Measurements from ENCODE around the gene NLRX1.
"Not testable (repeated sequence)": the region's sequence is repeated elsewhere in the genome, so short reads cannot be mapped to it uniquely, and the experiment has no call there.

The NLRX1 gene

DNA sequence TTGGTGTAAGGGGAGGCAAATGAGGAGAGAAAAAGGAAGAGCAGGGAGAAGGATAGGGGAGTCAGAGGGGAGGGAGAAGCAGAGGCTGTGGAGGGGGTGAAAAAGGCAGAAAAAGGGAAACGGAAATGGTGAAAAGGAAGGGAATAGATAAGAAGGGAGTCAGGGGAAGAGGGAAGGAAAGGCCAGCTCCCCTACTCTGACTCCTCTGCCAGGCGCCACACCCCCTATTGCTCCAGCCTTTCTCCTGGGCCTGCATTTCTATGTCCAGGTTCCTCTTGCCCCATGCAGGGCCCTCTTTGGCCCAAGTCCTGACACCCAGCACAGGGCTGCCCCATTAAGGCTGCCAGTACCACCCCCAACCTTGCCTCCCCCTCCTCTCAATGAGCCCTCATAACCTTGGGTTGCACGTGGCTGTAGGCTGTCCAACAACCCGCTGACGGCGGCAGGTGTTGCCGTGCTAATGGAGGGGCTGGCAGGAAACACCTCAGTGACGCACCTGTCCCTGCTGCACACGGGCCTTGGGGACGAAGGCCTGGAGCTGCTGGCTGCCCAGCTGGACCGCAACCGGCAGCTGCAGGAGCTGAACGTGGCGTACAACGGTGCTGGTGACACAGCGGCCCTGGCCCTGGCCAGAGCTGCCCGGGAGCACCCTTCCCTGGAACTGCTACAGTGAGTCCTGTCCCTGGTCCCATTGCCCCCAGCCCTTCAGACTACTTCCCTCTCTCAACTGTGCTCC is 13.3 kb downstream of the NLRX1 start:
- FAIRE-seq: no peak
- no peak for DNase-seq (ENCODE audit: insufficient read length, low spot score)

DNA sequence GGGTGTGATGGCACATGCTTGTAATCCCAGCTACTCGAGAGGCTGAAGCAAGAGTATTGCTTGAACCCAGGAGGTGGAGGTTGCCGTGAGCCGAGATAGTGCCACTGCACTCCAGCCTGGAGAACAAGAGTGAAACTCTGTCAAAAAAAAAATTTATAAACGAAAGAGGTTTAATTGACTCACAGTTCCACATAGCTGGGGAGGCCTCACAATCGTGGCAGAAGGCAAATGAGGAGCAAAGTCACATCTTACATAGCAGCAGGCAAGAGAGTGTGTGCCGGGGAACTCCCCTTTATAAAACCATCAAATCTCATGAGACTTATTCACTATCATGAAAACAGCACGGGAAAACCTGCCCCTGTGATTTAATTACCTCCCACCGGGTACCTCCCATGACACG is 15.9 kb downstream of the NLRX1 start:
- not testable (repeated sequence) for FAIRE-seq; DNase-seq (ENCODE audit: insufficient read length, low spot score)

- no peak for FAIRE-seq
- DNase-seq (ENCODE audit: insufficient read length, low spot score): no peak
These were observed 17.6 kb downstream of the NLRX1 start for GRCh38 chr11:119185981-119186634.

GRCh38 chr11:119187123-119187892 is 18.8 kb downstream of the NLRX1 start:
- no peak for DNase-seq (ENCODE audit: insufficient read length, low spot score)
- no peak for FAIRE-seq

GRCh38 chr11:119188067-119188466 is 19.5 kb downstream of the NLRX1 start:
- DNase-seq (ENCODE audit: insufficient read length, low spot score): no peak
- no peak for FAIRE-seq

DNA sequence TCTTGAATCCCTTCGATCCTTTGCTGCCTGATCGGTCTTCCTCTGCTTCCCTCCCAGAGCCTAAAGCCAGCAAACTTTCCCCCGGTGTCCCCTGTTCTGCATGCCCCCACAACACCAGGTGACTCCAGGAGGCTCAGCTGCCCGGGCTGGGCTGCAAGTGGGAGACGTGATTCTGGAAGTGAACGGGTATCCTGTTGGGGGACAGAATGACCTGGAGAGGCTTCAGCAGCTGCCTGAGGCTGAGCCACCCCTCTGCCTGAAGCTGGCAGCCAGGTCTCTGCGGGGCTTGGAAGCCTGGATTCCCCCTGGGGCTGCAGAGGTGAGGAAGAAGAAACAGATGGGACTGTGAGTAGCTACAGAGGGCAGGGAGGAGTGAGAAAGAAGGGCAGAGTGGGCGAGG is 20.4 kb downstream of the NLRX1 start:
- FAIRE-seq (no peak), DNase-seq (ENCODE audit: insufficient read length, low spot score) (no peak)

DNA sequence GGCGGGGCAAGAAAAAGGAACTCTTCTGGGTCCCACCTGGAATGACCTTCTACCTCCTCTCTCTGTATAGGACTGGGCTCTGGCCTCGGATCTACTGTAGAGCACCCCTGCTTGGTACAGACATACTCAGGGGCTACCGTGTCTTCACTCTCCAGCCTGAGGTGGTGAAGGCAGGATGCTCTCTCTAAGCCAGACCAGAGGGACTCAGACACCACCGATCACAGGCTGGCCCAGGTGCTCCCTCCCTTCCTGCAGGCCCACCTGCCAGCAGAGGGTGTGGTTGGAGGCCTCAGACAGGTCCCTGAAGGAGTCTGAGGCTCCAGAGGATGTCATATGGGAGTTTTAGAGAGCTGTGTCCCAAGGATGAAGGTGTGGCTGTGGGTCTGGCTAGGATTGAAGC is 20.9 kb downstream of the NLRX1 start:
- no peak for FAIRE-seq

DNA sequence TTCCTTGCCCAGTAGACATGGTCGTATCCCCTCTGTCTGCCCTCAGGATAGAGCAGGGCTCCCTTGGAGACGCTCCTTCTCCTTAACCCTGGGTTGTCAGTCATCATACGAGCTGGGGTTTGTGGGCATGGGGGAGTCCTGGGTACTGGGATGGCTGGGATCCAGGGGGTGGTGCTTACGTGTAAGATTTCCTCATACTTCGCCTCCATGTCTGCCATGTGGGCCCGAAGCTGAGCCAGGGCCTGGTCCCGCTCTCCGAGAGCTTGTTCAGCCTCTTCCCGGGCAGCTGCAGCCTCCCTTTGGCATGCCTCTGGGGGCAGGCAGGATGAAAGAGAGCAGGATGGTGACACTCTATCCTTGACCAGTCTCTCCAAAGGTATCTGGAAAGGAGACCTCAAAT is 22.0 kb downstream of the NLRX1 start:
- FAIRE-seq: no peak
- DNase-seq (ENCODE audit: insufficient read length, low spot score): no peak

More for the DNA sequence above, 20.9 kb downstream of the NLRX1 start:
- DNase-seq (ENCODE audit: insufficient read length, low spot score): no peak

- FAIRE-seq; DNase-seq (ENCODE audit: insufficient read length, low spot score): not testable (repeated sequence)
These were observed 22.7 kb downstream of the NLRX1 start for GRCh38 chr11:119191265-119191664.

DNA sequence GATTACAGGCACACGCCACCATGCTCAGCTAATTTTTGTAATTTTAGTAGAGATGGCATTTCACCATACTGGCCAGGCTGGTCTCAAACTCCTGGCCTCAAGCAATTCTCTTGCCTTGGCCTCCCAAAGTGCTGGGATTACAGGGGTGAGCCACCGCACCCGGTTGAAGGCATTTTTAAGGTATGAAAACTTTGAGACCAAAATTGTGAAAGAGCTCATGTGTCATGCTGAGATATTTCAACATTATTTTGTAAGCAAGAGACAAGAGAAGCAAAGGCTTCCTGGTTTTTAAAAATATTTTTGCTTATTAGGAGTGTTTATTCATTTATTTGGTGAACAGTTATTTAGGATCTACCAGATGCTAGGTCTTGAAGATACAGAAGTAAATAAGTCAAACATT is 23.6 kb downstream of the NLRX1 start:
- FAIRE-seq: no peak
- no peak for DNase-seq (ENCODE audit: insufficient read length, low spot score)

DNA sequence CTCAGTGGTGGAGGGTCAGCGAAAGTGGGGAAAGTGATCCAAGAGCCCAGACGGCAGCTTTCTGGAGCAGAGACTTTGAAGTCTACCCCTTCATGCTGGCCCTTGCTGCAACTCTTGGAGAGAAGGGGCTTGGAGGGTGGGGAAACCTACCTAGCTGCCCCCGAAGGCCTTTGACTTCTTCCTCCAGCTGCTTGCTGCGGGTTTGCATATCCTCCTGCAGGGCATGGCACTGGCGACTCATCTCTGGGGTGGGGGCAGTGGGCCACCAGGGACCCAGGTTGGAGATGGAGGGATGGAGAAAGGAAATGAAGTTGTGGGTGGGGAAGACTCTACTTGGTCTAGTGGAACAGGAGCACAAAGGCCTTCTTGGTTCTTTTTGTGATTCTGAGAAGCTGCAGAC is 24.5 kb downstream of the NLRX1 start:
- FAIRE-seq (no peak), DNase-seq (ENCODE audit: insufficient read length, low spot score) (no peak)

DNA sequence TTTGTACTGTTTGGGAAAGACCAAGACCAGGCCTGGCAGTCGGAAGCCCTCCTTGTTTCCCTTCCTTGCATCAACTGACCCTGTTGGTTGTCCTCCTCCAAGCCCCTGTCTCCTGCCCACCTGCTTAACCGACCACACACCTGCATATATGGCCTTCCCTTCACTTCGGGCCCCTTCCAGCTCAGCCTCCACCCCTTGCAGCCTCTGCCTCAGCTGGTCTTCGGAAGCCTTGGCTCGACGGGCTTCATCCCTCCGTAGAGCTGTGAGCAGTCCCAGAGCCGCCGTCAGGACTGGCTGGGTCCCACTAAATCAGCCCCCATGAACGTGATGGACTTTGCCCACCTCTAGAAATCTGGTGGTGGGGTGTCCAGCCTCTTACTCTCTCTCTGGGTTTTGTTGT is 25.1 kb downstream of the NLRX1 start:
- FAIRE-seq (no peak), DNase-seq (ENCODE audit: insufficient read length, low spot score) (no peak)

GRCh38 chr11:119194811-119195440 is 26.4 kb downstream of the NLRX1 start:
- DNase-seq (ENCODE audit: insufficient read length, low spot score) (no peak), FAIRE-seq (no peak)

DNA sequence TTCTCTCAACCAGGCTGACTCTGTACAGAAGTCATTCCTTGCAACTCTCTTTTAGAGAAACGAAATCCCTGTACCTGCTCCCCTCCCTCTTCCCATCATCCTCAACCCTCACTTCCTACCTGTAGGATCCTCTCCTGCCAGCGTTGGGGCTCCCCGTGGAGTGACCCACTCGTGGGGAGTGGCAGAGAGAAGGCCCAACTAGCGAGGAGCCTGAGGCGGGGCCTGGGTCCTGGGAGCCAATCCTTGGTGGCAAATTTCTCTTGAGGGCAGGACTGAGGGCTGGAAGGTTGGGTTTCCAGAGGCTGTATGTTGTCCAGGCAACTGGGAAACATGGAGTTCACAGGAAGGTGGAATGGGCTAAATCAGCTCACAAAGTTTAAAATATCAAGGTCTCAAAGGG is 27.2 kb downstream of the NLRX1 start:
- no peak for DNase-seq (ENCODE audit: insufficient read length, low spot score)
- no peak for FAIRE-seq

- DNase-seq (ENCODE audit: insufficient read length, low spot score) (peak; percentile 75), FAIRE-seq (peak; percentile 93)
These were observed 28.4 kb downstream of the NLRX1 start for GRCh38 chr11:119196833-119197483.

DNA sequence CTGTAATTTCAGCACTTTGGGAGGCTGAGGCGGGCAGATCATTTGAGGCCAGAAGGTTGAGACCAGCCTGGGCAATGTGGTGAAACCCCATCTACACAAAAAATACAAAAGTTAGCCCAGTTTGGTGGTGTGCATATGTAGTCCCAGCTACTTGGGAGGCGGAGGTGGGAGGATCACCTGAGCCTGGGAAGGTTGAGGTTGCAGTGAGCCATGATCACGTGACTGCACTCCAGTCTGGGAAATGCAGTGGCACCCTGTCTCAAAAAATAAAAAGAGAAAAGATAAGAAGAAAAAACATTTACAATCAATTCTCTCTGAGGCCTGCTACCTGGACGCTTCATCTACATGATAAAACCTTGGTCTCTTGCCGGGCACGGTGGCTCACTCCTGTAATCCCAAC is 30.4 kb downstream of the NLRX1 start:
- DNase-seq (ENCODE audit: insufficient read length, low spot score): no peak
- no peak for FAIRE-seq

GRCh38 chr11:119201236-119201635 is 32.7 kb downstream of the NLRX1 start:
- FAIRE-seq; DNase-seq (ENCODE audit: insufficient read length, low spot score): not testable (repeated sequence)

GRCh38 chr11:119202554-119202953 is 34.0 kb downstream of the NLRX1 start:
- FAIRE-seq (no peak), DNase-seq (ENCODE audit: insufficient read length, low spot score) (no peak)

DNA sequence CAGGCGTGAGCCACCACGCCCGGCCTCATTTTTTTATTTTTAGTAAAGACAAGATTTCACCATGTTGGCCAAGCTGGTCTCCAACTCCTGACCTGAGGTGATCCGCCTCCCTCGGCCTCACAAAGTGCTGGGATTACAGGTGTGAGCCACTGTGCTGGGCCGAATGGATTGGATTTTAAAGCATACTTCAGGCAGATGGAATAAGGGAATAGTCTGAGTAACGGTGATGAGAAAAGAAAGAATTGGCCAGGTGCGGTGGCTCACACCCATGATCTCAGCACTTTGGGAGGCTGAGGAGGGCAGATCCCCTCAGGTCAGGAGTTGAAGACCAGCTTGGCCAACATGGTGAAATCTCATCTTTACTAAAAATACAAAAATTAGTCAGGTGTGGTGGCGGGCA is 35.5 kb downstream of the NLRX1 start:
- FAIRE-seq (no peak), DNase-seq (ENCODE audit: insufficient read length, low spot score) (no peak)

DNA sequence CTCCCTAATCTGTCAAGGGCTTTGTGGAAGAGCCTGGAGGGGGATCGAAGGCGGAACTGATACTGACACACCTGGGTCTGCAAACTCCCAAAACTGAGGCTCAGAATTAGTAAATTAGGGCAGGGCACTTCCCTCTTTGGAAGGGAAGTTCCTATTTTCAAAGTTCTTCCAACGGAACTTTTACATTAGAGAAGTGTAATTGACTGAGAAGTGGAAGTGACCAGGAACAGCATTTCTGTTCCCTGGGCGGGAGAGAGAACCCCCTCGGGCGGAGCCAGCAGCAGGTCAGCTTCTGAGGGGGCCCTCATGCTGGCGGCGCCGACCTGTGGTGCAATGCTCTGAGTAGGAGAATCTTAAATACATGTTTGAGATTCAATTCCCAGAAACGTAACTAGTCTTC is 36.6 kb downstream of the NLRX1 start:
- DNase-seq (ENCODE audit: insufficient read length, low spot score): no peak
- FAIRE-seq: peak; percentile 91

Measured in GM19239 (cell line).